ENCODE data around the gene BLOC1S1.

Gene BLOC1S1

DNA sequence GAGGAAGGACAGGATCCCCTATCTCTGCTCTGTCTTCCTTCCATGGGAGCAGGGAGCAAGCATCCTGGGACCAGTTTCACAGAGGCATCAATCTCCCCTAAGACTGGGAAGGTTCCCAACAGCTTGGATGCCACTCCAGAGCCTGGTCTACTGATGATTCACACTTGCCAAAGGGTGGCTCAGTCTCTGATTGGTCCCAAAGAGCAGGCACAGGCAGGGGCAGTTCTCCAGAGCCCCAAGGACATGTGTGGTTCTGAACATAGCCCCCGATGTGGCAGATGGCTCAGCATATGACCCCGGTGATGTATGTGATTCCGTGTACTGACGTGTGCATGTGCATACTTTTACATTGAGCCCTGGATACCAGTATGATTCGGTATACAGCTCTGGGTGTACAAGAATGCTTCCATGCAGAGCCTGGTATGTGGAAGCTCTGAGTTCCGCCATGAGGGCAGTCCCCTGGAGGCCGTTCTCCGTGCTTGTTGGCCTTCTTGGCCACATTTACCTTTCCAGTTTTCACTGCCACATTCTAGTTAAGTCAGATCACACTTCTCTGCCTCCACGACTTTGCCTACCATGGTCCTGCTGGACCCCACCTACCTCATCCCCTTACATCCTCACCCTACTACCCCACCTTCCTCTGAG, 29.4 kb upstream of the BLOC1S1 start:
- TF ChIP-seq, protein P1, sequence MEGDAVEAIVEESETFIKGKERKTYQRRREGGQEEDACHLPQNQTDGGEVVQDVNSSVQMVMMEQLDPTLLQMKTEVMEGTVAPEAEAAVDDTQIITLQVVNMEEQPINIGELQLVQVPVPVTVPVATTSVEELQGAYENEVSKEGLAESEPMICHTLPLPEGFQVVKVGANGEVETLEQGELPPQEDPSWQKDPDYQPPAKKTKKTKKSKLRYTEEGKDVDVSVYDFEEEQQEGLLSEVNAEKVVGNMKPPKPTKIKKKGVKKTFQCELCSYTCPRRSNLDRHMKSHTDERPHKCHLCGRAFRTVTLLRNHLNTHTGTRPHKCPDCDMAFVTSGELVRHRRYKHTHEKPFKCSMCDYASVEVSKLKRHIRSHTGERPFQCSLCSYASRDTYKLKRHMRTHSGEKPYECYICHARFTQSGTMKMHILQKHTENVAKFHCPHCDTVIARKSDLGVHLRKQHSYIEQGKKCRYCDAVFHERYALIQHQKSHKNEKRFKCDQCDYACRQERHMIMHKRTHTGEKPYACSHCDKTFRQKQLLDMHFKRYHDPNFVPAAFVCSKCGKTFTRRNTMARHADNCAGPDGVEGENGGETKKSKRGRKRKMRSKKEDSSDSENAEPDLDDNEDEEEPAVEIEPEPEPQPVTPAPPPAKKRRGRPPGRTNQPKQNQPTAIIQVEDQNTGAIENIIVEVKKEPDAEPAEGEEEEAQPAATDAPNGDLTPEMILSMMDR (conservative IDR thresholded peaks at IDR 0.05): no peak
- no peak overlapping the region for H3K27ac ChIP-seq

DNA sequence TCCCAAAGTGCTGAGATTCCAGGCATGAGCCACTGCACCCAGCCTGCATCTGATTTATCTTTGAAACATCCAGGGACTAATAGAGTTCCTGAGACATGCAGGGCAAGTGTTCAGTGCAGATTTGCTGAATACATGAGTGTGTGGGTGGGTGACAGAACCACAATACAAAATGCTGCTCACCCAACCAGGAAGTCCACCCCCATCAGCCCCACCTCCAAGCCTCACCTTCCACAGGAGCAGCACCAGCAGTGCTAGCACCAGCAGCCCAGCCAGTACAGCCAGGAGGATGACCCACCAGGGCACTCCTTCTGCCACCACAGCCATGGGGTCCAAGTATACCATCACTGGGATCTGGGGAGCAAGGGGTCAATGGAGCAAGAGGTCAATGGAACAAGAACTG, 28.1 kb upstream of the BLOC1S1 start:
- TF ChIP-seq, protein P1 (conservative IDR thresholded peaks at IDR 0.05): no peak
- no peak overlapping the region for H3K27ac ChIP-seq

DNA sequence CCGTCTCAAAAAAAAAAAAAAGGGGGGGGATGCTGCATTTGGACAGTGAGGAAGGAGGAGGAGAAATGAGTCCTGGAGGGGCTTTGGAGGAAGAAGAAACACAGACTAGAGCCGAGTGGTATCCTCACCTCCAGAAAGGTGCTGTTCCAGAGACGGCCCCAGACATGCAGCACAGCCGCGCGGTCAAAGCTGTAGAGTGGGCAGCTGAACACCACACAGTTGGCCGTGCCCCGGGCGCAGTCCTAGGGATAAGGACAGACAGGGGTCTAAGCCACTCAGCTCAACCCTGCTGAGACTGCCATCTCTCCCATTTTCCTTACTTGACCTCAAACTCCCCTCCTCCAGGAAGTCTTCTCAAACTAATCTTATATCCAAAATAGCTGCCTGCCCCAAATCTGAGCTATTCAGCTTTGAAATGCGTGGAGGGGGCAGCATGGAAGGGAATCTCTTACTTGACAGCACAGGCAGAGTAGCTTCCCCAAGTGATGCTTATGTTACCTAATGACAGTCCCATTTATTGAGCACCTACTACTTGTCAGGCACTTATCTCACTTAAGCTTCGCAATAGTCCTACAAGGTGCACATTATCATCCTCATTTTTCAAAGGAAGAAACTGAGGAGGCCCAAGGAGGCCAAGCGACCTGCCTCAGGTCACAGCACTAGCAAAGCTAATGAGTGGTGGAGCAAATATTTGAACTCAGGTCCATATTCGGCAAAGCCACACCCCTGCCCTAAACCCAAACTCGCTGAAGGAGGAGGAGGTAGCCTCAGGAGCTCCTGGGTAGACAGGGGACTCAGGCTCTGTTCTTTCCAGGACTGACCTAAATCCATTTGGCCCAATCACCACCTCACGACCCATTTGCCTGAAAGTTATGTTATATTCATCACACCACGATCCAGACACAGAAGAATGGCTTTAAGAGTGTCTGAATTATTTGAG, 26.9 kb upstream of the BLOC1S1 start:
- TF ChIP-seq, protein P1 (conservative IDR thresholded peaks at IDR 0.05): no peak
- H3K27ac ChIP-seq: no peak overlapping the region

DNA sequence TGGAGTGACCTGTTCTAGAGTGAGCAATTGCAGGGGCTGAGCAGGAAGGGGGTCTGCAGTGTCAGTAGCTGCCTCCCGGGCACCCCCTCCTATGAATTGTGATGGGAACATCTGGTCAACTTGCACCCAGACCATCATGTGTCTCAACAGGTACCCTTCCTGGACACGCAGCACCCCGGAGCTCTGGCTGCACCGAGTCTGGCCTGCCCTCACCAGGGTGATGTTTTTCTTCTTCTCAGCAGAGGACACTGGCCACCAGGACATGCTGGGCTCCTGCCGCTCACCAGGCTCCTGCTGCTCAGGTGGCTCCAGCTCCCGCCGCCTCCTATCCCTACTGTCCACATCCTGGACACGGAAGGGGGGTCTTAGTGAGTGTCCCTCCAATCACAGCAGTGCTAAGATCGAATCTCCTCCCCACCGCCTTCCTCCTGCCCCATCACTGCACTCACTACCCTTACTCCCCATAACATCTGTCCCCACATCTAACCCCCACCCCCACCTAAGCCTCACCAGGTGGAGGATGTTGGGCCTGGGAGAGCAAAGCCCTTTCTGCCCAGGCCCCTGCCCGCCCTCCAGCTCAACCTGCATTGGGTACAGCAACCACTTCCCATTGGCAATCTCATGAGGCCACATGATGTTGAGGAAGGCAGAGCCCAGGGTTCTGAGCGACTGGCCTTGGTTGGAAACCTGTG, 23.1 kb upstream of the BLOC1S1 start:
- no peak overlapping the region for H3K27ac ChIP-seq
- TF ChIP-seq, protein P1 (conservative IDR thresholded peaks at IDR 0.05): no peak

DNA sequence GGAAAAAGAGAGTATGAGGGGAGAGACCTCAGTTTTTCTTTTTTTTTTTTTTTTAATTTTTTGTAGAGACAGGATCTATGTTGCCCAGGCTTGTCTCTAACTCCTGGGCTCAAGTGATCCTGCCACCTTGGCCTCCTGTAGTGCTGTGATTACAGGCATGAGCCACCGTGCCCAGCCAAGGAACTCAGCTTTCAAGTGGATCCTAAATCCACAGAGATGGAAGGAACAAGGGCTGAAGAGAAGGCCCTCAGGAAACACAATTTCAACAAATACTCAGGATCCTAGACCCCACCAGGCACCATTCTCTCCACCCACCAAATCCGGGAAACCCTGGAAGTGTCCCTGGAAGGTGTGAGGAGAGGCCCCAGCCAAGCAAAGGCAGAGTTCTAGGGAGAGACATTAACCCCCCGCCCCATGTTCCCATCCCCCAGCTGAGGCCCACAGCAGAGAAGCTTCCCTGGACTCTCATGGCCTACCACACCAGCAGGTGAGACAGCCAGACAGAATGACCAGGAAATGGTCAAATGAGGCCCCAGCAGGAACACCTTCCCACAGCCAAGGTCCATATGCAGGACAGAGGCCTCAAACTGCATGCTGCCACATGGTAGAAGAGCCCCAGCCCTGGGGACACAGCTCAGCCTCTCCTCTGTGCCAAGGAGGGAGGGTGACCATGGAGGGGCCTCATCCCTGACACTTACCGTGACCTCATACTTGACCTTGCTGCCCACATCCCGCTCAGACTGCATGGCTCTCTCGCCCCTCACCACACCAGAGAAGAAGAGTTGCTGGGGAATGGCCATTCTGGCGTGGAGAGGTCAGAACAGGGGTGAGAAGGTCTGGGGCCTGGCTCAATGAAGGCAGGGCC, 22.3 kb upstream of the BLOC1S1 start:
- H3K27ac ChIP-seq: no peak overlapping the region
- TF ChIP-seq, protein P1 (conservative IDR thresholded peaks at IDR 0.05): no peak

DNA sequence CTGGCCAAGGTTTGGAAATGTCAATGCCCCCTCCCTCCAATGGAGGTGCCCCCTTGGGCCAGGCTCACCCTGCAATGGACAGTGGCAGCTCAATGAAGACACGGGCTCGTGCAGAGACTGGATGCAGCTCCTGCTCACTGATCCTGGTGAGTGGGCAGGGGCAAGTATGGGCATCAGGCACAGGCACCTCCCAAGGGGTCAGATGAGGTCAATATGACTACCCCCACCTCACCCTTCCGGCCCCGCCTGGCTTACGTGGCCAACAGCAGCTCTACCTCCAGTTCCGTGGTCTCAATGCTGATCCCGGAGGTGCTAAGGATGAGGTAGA, 21.7 kb upstream of the BLOC1S1 start:
- no peak overlapping the region for H3K27ac ChIP-seq
- TF ChIP-seq, protein P1 (conservative IDR thresholded peaks at IDR 0.05): no peak

All from VCaP (cell line).